ENCODE data around the gene MPND. TPM values are rescaled to one million over a fixed set of nuclear protein-coding genes. Genes with fewer than 3 reads are reported as not detected.

MPND gene
- polyA plus RNA-seq, 1 of the 3 experiments (the other 2 are of a cell fraction) = 21.3 TPM

DNA sequence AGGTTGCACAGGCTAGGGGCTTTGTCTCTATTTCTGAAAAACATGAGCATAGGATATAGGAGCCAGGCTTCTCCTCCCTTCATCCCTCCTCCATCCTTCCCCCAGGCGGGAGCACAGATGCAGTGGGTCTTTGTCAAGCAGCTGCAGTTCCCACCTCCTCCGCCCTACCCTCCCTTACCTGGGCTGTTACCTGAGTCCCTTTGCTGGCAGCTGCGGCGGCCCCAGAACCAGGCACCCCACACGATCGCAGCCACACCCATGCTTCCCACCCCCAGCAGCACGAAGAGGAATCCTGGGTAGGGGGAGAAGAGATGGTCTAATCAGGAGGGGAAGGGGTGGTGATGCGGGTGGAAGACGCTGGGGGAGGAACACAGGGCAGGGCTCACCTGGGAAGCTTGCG, 49.0 kb upstream of the MPND start (continued):
- TF ChIP-seq, protein P1, sequence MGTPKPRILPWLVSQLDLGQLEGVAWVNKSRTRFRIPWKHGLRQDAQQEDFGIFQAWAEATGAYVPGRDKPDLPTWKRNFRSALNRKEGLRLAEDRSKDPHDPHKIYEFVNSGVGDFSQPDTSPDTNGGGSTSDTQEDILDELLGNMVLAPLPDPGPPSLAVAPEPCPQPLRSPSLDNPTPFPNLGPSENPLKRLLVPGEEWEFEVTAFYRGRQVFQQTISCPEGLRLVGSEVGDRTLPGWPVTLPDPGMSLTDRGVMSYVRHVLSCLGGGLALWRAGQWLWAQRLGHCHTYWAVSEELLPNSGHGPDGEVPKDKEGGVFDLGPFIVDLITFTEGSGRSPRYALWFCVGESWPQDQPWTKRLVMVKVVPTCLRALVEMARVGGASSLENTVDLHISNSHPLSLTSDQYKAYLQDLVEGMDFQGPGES (IDR thresholded peaks at IDR 0.05; ENCODE audit: low read depth, low read length) = no peak
- no peak for TF ChIP-seq TAF1 (IDR thresholded peaks at IDR 0.05; ENCODE audit: borderline replicate concordance, low read depth, low read length)

- Histone ChIP-seq H3K9ac (no peak overlapping the region), H3K36me3 (replicated peaks in 1 of 2; ENCODE audit: control insufficient read depth in 1 of 2, insufficient read depth in 2 of 2, low read length in 1 of 2) (no peaks in the 10 kb centered on the region), H4K20me1 (ENCODE audit: insufficient read depth) (no peaks in the 10 kb centered on the region), H3F3A (replicated peaks; ENCODE audit: insufficient read depth) (no peaks in the 10 kb centered on the region), H3K9me3 (no peaks in the 10 kb centered on the region), H2AFZ (ENCODE audit: low read depth) (no peak overlapping the region), H3K27ac (ENCODE audit: low read depth in 2 of 2, low read length in 1 of 2) (peak overlapping the region in 1 of 2 experiments; percentile 24; a peak in 2 of 4 replicates), H3K4me1 (ENCODE audit: control insufficient read depth in 1 of 2, insufficient read depth in 2 of 2, low read depth in 1 of 2, low read length in 1 of 2) (peaks cover 0 to 14% of the 10 kb centered on the region in 2 experiments; a peak in 1 of 4 replicates), H3K27me3 (ENCODE audit: insufficient read depth) (no peaks in the 10 kb centered on the region), H3K4me3 (ENCODE audit: low read depth in 2 of 2, low read length in 1 of 2) (no peak overlapping the region), H3K79me2 (ENCODE audit: insufficient read depth) (no peaks in the 10 kb centered on the region), H3K4me2 (no peak overlapping the region), H3K9me2 (no peaks in the 10 kb centered on the region)
- 40% methylated on average over 10 of the region's 14 CpGs for WGBS (ENCODE audit: low lambda C conversion rate)
- TF ChIP-seq MXI1 (IDR thresholded peaks at IDR 0.05; ENCODE audit: low read depth, low read length) = peak; percentile 79
- peak; percentile 58 for TF ChIP-seq CHD2 (IDR thresholded peaks at IDR 0.05; ENCODE audit: low read length, partially characterized antibody)
- TF ChIP-seq POLR2AphosphoS5 (IDR thresholded peaks at IDR 0.05; ENCODE audit: low read depth, low read length) = no peak
- TF ChIP-seq ELF1 (IDR thresholded peaks at IDR 0.05) = no peak
- TF ChIP-seq RFX5 (IDR thresholded peaks at IDR 0.05; ENCODE audit: low read length) = peak; percentile 10; the same call in 1 of the 2 replicates
- peak in 1 of 2 experiments; percentile 30; a peak in 1 of 4 replicates for TF ChIP-seq EP300 (IDR thresholded peaks at IDR 0.05; ENCODE audit: borderline replicate concordance in 1 of 2, low read depth in 1 of 2, low read length in 1 of 2)
- CTCF ChIA-PET = interaction anchor here (0.8 to 2.5 kb wide), 6 partner anchors 9 to 57 kb away, joined by 3 to 12 read pairs (median 4); partner anchors contain the start of genes FSD1 and YJU2
- POLR2A ChIA-PET = interaction anchor here (0.6 to 1.6 kb wide), 5 partner anchors 11 to 46 kb away, joined by 3 to 7 read pairs (median 3); no protein-coding TSS in a partner anchor
- peak; percentile 90 for DNase-seq
These were observed 47.2 kb upstream of the MPND start for GRCh38 chr19:4295972-4296771.

GRCh38 chr19:4297901-4298809, 45.2 kb upstream of the MPND start:
- no peaks in the 10 kb centered on the region for H3K36me3 ChIP-seq (replicated peaks in 1 of 2; ENCODE audit: control insufficient read depth in 1 of 2, insufficient read depth in 2 of 2, low read length in 1 of 2)
- H4K20me1 ChIP-seq (ENCODE audit: insufficient read depth) = no peaks in the 10 kb centered on the region
- H3K9me2 ChIP-seq = no peaks in the 10 kb centered on the region
- POLR2A ChIA-PET = interaction anchor here (0.9 kb wide), 1 partner anchor 20 kb away, joined by 3 read pairs; no protein-coding TSS in a partner anchor
- no peak overlapping the region for H3K27ac ChIP-seq (ENCODE audit: low read depth in 2 of 2, low read length in 1 of 2)
- no peak overlapping the region for H3K4me3 ChIP-seq (ENCODE audit: low read depth in 2 of 2, low read length in 1 of 2)
- no peak overlapping the region for H3K9ac ChIP-seq
- no peaks in the 10 kb centered on the region for H3K79me2 ChIP-seq (ENCODE audit: insufficient read depth)
- no peak overlapping the region for H3K4me2 ChIP-seq
- DNase-seq = no peak
- CTCF ChIA-PET = interaction anchor here (0.8 to 2.5 kb wide), 2 partner anchors 30 to 31 kb away, joined by 3 to 12 read pairs; no protein-coding TSS in a partner anchor
- peaks cover 0 to 19% of the 10 kb centered on the region in 2 experiments; a peak in 1 of 4 replicates for H3K4me1 ChIP-seq (ENCODE audit: control insufficient read depth in 1 of 2, insufficient read depth in 2 of 2, low read depth in 1 of 2, low read length in 1 of 2)
- H3K9me3 ChIP-seq = no peaks in the 10 kb centered on the region
- WGBS (ENCODE audit: low lambda C conversion rate) = 82% methylated on average over 15 of the region's 27 CpGs
- no peak overlapping the region for H2AFZ ChIP-seq (ENCODE audit: low read depth)
- H3F3A ChIP-seq (replicated peaks; ENCODE audit: insufficient read depth) = no peaks in the 10 kb centered on the region
- H3K27me3 ChIP-seq (ENCODE audit: insufficient read depth) = no peaks in the 10 kb centered on the region
- TF ChIP-seq RFX5 (IDR thresholded peaks at IDR 0.05; ENCODE audit: low read length) = no peak
- no peak for TF ChIP-seq SIN3A (IDR thresholded peaks at IDR 0.05; ENCODE audit: borderline replicate concordance, low read depth, low read length)
- TF ChIP-seq TAF1 (IDR thresholded peaks at IDR 0.05; ENCODE audit: borderline replicate concordance, low read depth, low read length) = no peak
- TF ChIP-seq ELF1 (IDR thresholded peaks at IDR 0.05) = no peak
- no peak for TF ChIP-seq POLR2AphosphoS5 (IDR thresholded peaks at IDR 0.05; ENCODE audit: low read depth, low read length)
- TF ChIP-seq, protein P1 (IDR thresholded peaks at IDR 0.05; ENCODE audit: low read depth, low read length) = no peak
- TF ChIP-seq, protein P2, sequence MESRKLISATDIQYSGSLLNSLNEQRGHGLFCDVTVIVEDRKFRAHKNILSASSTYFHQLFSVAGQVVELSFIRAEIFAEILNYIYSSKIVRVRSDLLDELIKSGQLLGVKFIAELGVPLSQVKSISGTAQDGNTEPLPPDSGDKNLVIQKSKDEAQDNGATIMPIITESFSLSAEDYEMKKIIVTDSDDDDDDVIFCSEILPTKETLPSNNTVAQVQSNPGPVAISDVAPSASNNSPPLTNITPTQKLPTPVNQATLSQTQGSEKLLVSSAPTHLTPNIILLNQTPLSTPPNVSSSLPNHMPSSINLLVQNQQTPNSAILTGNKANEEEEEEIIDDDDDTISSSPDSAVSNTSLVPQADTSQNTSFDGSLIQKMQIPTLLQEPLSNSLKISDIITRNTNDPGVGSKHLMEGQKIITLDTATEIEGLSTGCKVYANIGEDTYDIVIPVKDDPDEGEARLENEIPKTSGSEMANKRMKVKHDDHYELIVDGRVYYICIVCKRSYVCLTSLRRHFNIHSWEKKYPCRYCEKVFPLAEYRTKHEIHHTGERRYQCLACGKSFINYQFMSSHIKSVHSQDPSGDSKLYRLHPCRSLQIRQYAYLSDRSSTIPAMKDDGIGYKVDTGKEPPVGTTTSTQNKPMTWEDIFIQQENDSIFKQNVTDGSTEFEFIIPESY (IDR thresholded peaks at IDR 0.05; ENCODE audit: borderline replicate concordance, low read depth) = no peak
- TF ChIP-seq NFIC (IDR thresholded peaks at IDR 0.05; ENCODE audit: borderline replicate concordance) = no peak
- TF ChIP-seq, protein P3, sequence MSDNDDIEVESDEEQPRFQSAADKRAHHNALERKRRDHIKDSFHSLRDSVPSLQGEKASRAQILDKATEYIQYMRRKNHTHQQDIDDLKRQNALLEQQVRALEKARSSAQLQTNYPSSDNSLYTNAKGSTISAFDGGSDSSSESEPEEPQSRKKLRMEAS (IDR thresholded peaks at IDR 0.05; ENCODE audit: low read depth) = no peak
- TF ChIP-seq, protein P4, sequence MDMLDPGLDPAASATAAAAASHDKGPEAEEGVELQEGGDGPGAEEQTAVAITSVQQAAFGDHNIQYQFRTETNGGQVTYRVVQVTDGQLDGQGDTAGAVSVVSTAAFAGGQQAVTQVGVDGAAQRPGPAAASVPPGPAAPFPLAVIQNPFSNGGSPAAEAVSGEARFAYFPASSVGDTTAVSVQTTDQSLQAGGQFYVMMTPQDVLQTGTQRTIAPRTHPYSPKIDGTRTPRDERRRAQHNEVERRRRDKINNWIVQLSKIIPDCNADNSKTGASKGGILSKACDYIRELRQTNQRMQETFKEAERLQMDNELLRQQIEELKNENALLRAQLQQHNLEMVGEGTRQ (IDR thresholded peaks at IDR 0.05; ENCODE audit: borderline replicate concordance, low read depth, low read length) = no peak
- no peak for TF ChIP-seq SMC3 (IDR thresholded peaks at IDR 0.05; ENCODE audit: low read depth, low read length)
